CD4-positive, alpha-beta T cell (primary cell): Measurements from ENCODE around the gene ZBTB46. TPM values are rescaled to one million over a fixed set of nuclear protein-coding genes. Genes with fewer than 3 reads are reported as not detected.

Source experiments
- ATAC-seq: fragments of 200-7000 bp; cut with Tn5 transposase; one replicate; pipeline ENCODE4 v1.10.0; 2022; ENCODE audit warnings: mild to moderate bottlenecking; ENCODE audit not compliant: poor library complexity
- CTCF ChIA-PET: fragments of 350-600 bp; sonication (Branson Sonifier 250); formaldehyde crosslinking; loops from one replicate; lab custom pipeline; 2021; ENCODE audit warnings: antibody characterized with exemption, inconsistent platforms; lab: Charles Lee
- POLR2A ChIA-PET: fragments of 350-600 bp; sonication (Branson Sonifier 250); formaldehyde crosslinking; loops from one replicate; lab custom pipeline; 2021; ENCODE audit warnings: antibody characterized with exemption, inconsistent platforms; lab: Charles Lee
- DNase-seq, 14 experiments: peaks; one replicate each; pipeline ENCODE4 v3.0.0-alpha.2; 2013 to 2020; ENCODE audit warnings: mixed read lengths in 2 of 14
- H3K27ac ChIP-seq, 2 donors: one replicate each; pipeline versions ENCODE4 v1.5.1 to v1.7.0; 2013; ENCODE audit warnings: low read length in 2 of 2, low read depth in 1 of 2, mild to moderate bottlenecking in 1 of 2
- H3K27me3 ChIP-seq, 2 experiments: 1 replicate in 1 of 2; 2 replicates in 1 of 2; pipeline versions ENCODE4 v1.6.1 to v1.7.0; 2013; ENCODE audit warnings: low read length in 2 of 2, control low read depth in 1 of 2, mild to moderate bottlenecking in 1 of 2, moderate library complexity in 1 of 2; ENCODE audit not compliant: insufficient read depth in 2 of 2, control insufficient read depth in 1 of 2
- H3K36me3 ChIP-seq: one replicate; pipeline ENCODE4 v1.6.1; 2013; ENCODE audit warnings: low read length, control low read depth; ENCODE audit not compliant: insufficient read depth
- H3K4me1 ChIP-seq: one replicate; pipeline ENCODE4 v1.6.1; 2013; ENCODE audit warnings: low read length, control low read depth; ENCODE audit not compliant: insufficient read depth
- H3K4me3 ChIP-seq: one replicate; pipeline ENCODE4 v1.5.1; 2013; ENCODE audit warnings: mild to moderate bottlenecking, low read length, moderate library complexity
- H3K9me3 ChIP-seq, 2 experiments: 1 replicate in 1 of 2; 2 replicates in 1 of 2; pipeline versions ENCODE4 v1.6.1 to v1.7.0; 2013; ENCODE audit warnings: low read length in 2 of 2, mild to moderate bottlenecking in 2 of 2, control low read depth in 1 of 2, moderate library complexity in 1 of 2; ENCODE audit not compliant: control insufficient read depth in 1 of 2, insufficient read depth in 1 of 2
- H3K27ac Mint-ChIP-seq: one replicate; pipeline ENCODE4 v1.8.0; 2020; ENCODE audit warnings: mixed read lengths
- H3K27me3 Mint-ChIP-seq: one replicate; pipeline ENCODE4 v1.8.0; 2021; ENCODE audit warnings: mixed read lengths
- H3K36me3 Mint-ChIP-seq: one replicate; pipeline ENCODE4 v1.8.0; 2021; ENCODE audit warnings: low read depth, mixed read lengths
- H3K4me1 Mint-ChIP-seq: one replicate; pipeline ENCODE4 v1.8.0; 2021; ENCODE audit warnings: low read depth, mixed read lengths
- H3K4me3 Mint-ChIP-seq: one replicate; pipeline ENCODE4 v1.8.0; 2020; ENCODE audit warnings: mild to moderate bottlenecking, mixed read lengths
- H3K9me3 Mint-ChIP-seq: one replicate; pipeline ENCODE4 v1.8.0; 2020; ENCODE audit warnings: mixed read lengths
- CTCF ChIP-seq: fragments of 200-600 bp; IDR thresholded peaks from one replicate; pipeline ENCODE4 v1.8.0; 2022; ENCODE audit warnings: antibody characterized with exemption, mild to moderate bottlenecking
- intact Hi-C, 2 experiments: fragments of 100-400 bp; cut with DNase I in 1 of 2; cut with micrococcal nuclease in 1 of 2; formaldehyde crosslinking; loops; one replicate each; pipeline versions ENCODE4 v1.15.1 to v1.9.0; 2023 to 2025; cut with DNase I, micrococcal nuclease
- total RNA-seq, 174 experiments: library from RNA in 2 of 174; stranded (reverse) in 2 of 174; gene quantifications; one replicate each; pipeline ENCODE4 v1.2.3 and lab custom pipeline; 2021 to 2026

ZBTB46 gene
- total RNA-seq, 2 experiments from 2014 or later: 0.08 to 0.34 TPM

- peaks cover 7% of the 10 kb centered on the region for H3K36me3 ChIP-seq
- TF ChIP-seq CTCF: no peak
- peak overlapping the region; percentile 36 for H3K4me3 ChIP-seq
- peak; percentile 72 for ATAC-seq
- H3K4me3 Mint-ChIP-seq: peak overlapping the region; percentile 42
- ChIA-PET CTCF (no interaction called here), POLR2A (interaction anchor here (1.0 to 2.2 kb wide), 4 partner anchors 9 to 43 kb away, joined by 4 to 11 read pairs (median 5); partner anchors contain the start of genes ARFRP1, LIME1 and ZGPAT)
- intact Hi-C loops: no loop called here
- H3K4me1 Mint-ChIP-seq: peaks cover 4% of the 10 kb centered on the region
- no peaks in the 10 kb centered on the region for H3K27me3 Mint-ChIP-seq
- H3K27ac Mint-ChIP-seq: peak overlapping the region; percentile 74
- no peaks in the 10 kb centered on the region for H3K9me3 Mint-ChIP-seq
- peaks cover 4% of the 10 kb centered on the region for H3K36me3 Mint-ChIP-seq
- H3K27ac ChIP-seq: no peak overlapping the region
- H3K27me3 ChIP-seq: no peaks in the 10 kb centered on the region
- peaks cover 64% of the 10 kb centered on the region for H3K4me1 ChIP-seq
- peaks cover 0 to 14% of the 10 kb centered on the region in 2 experiments for H3K9me3 ChIP-seq
- peak in 7 of 14 experiments; percentile 18 to 62 (median 34) for DNase-seq
These were observed 134.8 kb downstream of the ZBTB46 start for GRCh38 chr20:63696306-63696627.

- Mint-ChIP-seq H3K36me3 (peaks cover 4% of the 10 kb centered on the region), H3K4me3 (no peak overlapping the region), H3K4me1 (peaks cover 4% of the 10 kb centered on the region), H3K27ac (peak overlapping the region; percentile 74), H3K27me3 (no peaks in the 10 kb centered on the region), H3K9me3 (no peaks in the 10 kb centered on the region)
- ChIA-PET CTCF (no interaction called here), POLR2A (interaction anchor here (1.1 to 2.2 kb wide), 4 partner anchors 12 to 43 kb away, joined by 4 to 11 read pairs (median 4); partner anchors contain the start of genes ARFRP1, LIME1, RTEL1 and ZGPAT)
- Histone ChIP-seq H3K4me3 (no peak overlapping the region), H3K27me3 (no peaks in the 10 kb centered on the region), H3K4me1 (peaks cover 58% of the 10 kb centered on the region), H3K27ac (no peak overlapping the region), H3K9me3 (peaks cover 0 to 14% of the 10 kb centered on the region in 2 experiments), H3K36me3 (peaks cover 7% of the 10 kb centered on the region)
- ATAC-seq: no peak
- TF ChIP-seq CTCF: no peak
- peak in 1 of 14 experiments; percentile 18 for DNase-seq
- intact Hi-C loops: no loop called here
These were observed 135.4 kb downstream of the ZBTB46 start for GRCh38 chr20:63695424-63696305.

- H3K9me3 Mint-ChIP-seq: no peaks in the 10 kb centered on the region
- POLR2A ChIA-PET: interaction anchor here (1.4 kb wide), 1 partner anchor 36 kb away, joined by 4 read pairs; the partner anchor contains the start of gene RTEL1
- H3K36me3 Mint-ChIP-seq: peaks cover 4% of the 10 kb centered on the region
- TF ChIP-seq CTCF: no peak
- ATAC-seq (no peak), DNase-seq (peak in 1 of 14 experiments; percentile 20)
- no peaks in the 10 kb centered on the region for H3K27me3 ChIP-seq
- CTCF ChIA-PET: no interaction called here
- intact Hi-C loops: no loop called here
- H3K27ac Mint-ChIP-seq: no peak overlapping the region
- peaks cover 0 to 14% of the 10 kb centered on the region in 2 experiments for H3K9me3 ChIP-seq
- H3K4me1 Mint-ChIP-seq: peaks cover 4% of the 10 kb centered on the region
- no peaks in the 10 kb centered on the region for H3K27me3 Mint-ChIP-seq
- H3K36me3 ChIP-seq: peaks cover 2% of the 10 kb centered on the region
- no peak overlapping the region for H3K4me3 ChIP-seq
- peaks cover 54% of the 10 kb centered on the region for H3K4me1 ChIP-seq
- H3K27ac ChIP-seq: no peak overlapping the region
- H3K4me3 Mint-ChIP-seq: no peak overlapping the region
These were observed 136.3 kb downstream of the ZBTB46 start for GRCh38 chr20:63694584-63695423.
